ENCODE data around the gene GATAD2B. TPM values are rescaled to one million over a fixed set of nuclear protein-coding genes. Genes with fewer than 3 reads are reported as not detected.

Gene GATAD2B
- polyA plus RNA-seq, 1 donor = 19.6 TPM

- no peak for DNase-seq
Observed at GRCh38 chr1:153951183-153951582, 28.4 kb upstream of the GATAD2B start.

GRCh38 chr1:153946622-153947241, 24.0 kb upstream of the GATAD2B start, which contains the start of gene DENND4B:
DENND4B (minus strand) TSS chr1:153946718; CDS start chr1:153944374, 2,344 bp downstream.
- peak; percentile 88 for DNase-seq

- peak; percentile 74 for DNase-seq
Observed at GRCh38 chr1:153945795-153946621, 23.2 kb upstream of the GATAD2B start.

GRCh38 chr1:153945131-153945794, 22.5 kb upstream of the GATAD2B start:
- DNase-seq = no peak

- no peak for DNase-seq
Observed at GRCh38 chr1:153944827-153945117, 22.0 kb upstream of the GATAD2B start.

GRCh38 chr1:153944005-153944826, 21.4 kb upstream of the GATAD2B start:
- DNase-seq = no peak

- DNase-seq = no peak
Observed at GRCh38 chr1:153942766-153943549, 20.2 kb upstream of the GATAD2B start.

GRCh38 chr1:153941826-153942725, 19.3 kb upstream of the GATAD2B start:
- no peak for DNase-seq

- no peak for DNase-seq
Observed at GRCh38 chr1:153940756-153941155, 18.0 kb upstream of the GATAD2B start.

- no peak for DNase-seq
Observed at GRCh38 chr1:153939476-153939875, 16.7 kb upstream of the GATAD2B start.

GRCh38 chr1:153938996-153939395, 16.2 kb upstream of the GATAD2B start:
- no peak for DNase-seq

GRCh38 chr1:153937331-153937730, 14.6 kb upstream of the GATAD2B start:
- no peak for DNase-seq

- no peak for DNase-seq
Observed at GRCh38 chr1:153936011-153936802, 13.4 kb upstream of the GATAD2B start.

- DNase-seq = no peak
Observed at GRCh38 chr1:153934746-153935145, 12.0 kb upstream of the GATAD2B start.

GRCh38 chr1:153933955-153934354, 11.2 kb upstream of the GATAD2B start:
- no peak for DNase-seq

- no peak for DNase-seq
Observed at GRCh38 chr1:153933430-153933829, 10.7 kb upstream of the GATAD2B start.

GRCh38 chr1:153932156-153933131, 9.7 kb upstream of the GATAD2B start:
- no peak for DNase-seq
